Measurements from ENCODE around the gene SEMA4A.
"Not testable (repeated sequence)": the region's sequence is repeated elsewhere in the genome, so short reads cannot be mapped to it uniquely, and the experiment has no call there.

SEMA4A gene

DNA sequence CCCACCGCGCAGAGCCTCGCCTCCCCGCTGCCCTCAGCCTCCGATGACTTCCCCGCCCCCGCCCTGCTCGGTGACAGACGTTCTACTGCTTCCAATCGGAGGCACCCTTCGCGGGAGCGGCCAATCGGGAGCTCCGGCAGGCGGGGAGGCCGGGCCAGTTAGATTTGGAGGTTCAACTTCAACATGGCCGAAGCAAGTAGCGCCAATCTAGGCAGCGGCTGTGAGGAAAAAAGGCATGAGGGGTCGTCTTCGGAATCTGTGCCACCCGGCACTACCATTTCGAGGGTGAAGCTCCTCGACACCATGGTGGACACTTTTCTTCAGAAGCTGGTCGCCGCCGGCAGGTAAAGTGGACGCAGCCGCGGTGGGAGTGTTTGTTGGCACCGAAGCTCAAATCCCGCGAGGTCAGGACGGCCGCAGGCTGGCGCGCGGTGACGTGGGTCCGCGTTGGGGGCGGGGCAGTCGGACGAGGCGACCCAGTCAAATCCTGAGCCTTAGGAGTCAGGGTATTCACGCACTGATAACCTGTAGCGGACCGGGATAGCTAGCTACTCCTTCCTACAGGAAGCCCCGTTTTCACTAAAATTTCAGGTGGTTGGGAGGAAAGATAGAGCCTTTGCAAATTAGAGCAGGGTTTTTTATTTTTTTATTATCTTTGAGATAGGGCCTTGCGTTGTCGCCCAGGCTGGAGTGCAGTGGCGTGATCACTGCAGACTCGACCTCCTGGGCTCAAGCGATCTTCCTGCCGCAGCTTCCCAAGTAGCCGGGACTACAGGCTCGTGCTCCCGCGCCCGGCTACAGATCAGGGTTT, 59.7 kb downstream of the SEMA4A start, which contains the start of gene PMF1:
Gene PMF1, plus strand, starts transcription at position 175 of the 811 bp plus-strand sequence. Its CDS starts 9 bp downstream, at position 184.
- peak within 1 kb of the TSS; percentile 92 to 97 (median 94) for H3K4me3 ChIP-seq (ENCODE audit: low read depth in 1 of 5, low read length in 5 of 5)
- H3K9ac ChIP-seq (ENCODE audit: low read length in 5 of 5), result peak within 1 kb of the TSS; percentile 70 to 96 (median 90)
- peaks cover 7 to 41% (median 32%) of the 10 kb centered on the region in 5 donors for H3K36me3 ChIP-seq (ENCODE audit: control insufficient read depth in 5 of 5, insufficient read depth in 5 of 5, low read length in 5 of 5)
- no peaks in the 10 kb centered on the region for H3K27me3 ChIP-seq (ENCODE audit: control insufficient read depth in 5 of 5, insufficient read depth in 4 of 5, low read length in 5 of 5)
- H3K27ac ChIP-seq (ENCODE audit: low read depth, low read length), result peak within 1 kb of the TSS; percentile 92
- H3K9me3 ChIP-seq (ENCODE audit: control insufficient read depth in 5 of 5, low read length in 5 of 5), result no peaks in the 10 kb centered on the region
- H3K4me1 ChIP-seq (ENCODE audit: control insufficient read depth in 5 of 5, insufficient read depth in 5 of 5, low read length in 5 of 5), result peaks cover 7 to 27% (median 20%) of the 10 kb centered on the region in 5 donors

DNA sequence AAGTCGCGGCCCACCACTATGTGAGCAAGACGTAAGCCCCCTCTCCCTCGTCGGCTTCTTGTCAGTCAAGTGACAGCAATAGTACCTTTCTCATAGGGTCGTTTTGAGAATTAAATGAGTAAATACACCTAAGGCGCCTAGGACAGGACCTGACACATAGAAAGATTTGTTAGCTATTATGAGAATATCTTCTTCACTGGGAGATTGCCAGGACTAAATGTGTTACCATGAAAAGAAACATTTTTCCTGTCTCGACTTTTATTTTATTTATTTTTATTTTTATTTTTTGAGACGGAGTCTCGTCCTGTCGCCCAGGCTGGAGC, 60.2 kb downstream of the SEMA4A start:
- Histone ChIP-seq H3K27ac (ENCODE audit: low read depth, low read length) (peak overlapping the region; percentile 92), H3K9ac (ENCODE audit: low read length in 5 of 5) (peak overlapping the region in 4 of 5 donors; percentile 84 to 96 (median 92)), H3K4me1 (ENCODE audit: control insufficient read depth in 5 of 5, insufficient read depth in 5 of 5, low read length in 5 of 5) (peaks cover 7 to 28% (median 22%) of the 10 kb centered on the region in 5 donors), H3K9me3 (ENCODE audit: control insufficient read depth in 5 of 5, low read length in 5 of 5) (no peaks in the 10 kb centered on the region), H3K27me3 (ENCODE audit: control insufficient read depth in 5 of 5, insufficient read depth in 4 of 5, low read length in 5 of 5) (no peaks in the 10 kb centered on the region), H3K4me3 (ENCODE audit: low read depth in 1 of 5, low read length in 5 of 5) (peak overlapping the region; percentile 92 to 97 (median 94)), H3K36me3 (ENCODE audit: control insufficient read depth in 5 of 5, insufficient read depth in 5 of 5, low read length in 5 of 5) (peaks cover 5 to 36% (median 28%) of the 10 kb centered on the region in 5 donors)

DNA sequence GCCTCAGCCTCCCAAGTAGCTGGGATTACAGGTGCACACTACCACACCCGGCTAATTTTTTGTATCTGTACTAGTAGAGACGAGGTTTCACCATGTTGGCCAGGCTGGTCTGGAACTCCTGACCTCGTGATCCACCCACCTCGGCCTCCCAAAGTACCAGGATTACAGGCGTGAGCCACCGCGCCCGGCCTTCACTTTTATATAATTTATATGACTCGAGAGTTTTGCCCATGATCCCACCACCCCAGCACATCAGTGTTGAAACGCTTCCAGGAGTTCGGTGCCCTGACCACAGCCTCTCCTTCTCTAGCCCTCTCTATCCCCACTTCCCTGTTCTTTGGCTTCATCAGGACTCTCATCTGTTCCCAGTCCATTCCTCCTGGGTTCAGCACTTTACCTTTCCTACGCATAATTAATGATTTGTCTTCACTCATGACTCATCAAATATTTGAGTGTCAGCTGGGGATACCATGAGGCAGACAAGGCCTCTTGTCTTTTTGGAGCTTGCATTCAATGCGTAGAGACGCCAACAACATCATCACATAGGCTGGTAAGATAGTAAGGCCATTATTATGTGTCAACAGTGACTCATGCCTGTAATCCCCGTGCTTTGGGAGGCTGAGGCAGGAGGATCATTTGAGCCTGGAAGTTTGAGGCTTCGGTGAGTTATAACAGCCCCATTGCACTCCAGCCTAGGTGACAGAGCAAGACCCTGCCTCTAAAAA, 60.8 kb downstream of the SEMA4A start:
- Histone ChIP-seq H3K4me3 (ENCODE audit: low read depth in 1 of 5, low read length in 5 of 5) (peak overlapping the region; percentile 92 to 97 (median 94)), H3K27me3 (ENCODE audit: control insufficient read depth in 5 of 5, insufficient read depth in 4 of 5, low read length in 5 of 5) (no peaks in the 10 kb centered on the region), H3K9ac (ENCODE audit: low read length in 5 of 5) (peak overlapping the region in 3 of 5 donors; percentile 84 to 96 (median 90)), H3K4me1 (ENCODE audit: control insufficient read depth in 5 of 5, insufficient read depth in 5 of 5, low read length in 5 of 5) (peaks cover 7 to 28% (median 22%) of the 10 kb centered on the region in 5 donors), H3K9me3 (ENCODE audit: control insufficient read depth in 5 of 5, low read length in 5 of 5) (no peaks in the 10 kb centered on the region), H3K27ac (ENCODE audit: low read depth, low read length) (peak overlapping the region; percentile 92), H3K36me3 (ENCODE audit: control insufficient read depth in 5 of 5, insufficient read depth in 5 of 5, low read length in 5 of 5) (peaks cover 0 to 30% (median 23%) of the 10 kb centered on the region in 5 donors)

DNA sequence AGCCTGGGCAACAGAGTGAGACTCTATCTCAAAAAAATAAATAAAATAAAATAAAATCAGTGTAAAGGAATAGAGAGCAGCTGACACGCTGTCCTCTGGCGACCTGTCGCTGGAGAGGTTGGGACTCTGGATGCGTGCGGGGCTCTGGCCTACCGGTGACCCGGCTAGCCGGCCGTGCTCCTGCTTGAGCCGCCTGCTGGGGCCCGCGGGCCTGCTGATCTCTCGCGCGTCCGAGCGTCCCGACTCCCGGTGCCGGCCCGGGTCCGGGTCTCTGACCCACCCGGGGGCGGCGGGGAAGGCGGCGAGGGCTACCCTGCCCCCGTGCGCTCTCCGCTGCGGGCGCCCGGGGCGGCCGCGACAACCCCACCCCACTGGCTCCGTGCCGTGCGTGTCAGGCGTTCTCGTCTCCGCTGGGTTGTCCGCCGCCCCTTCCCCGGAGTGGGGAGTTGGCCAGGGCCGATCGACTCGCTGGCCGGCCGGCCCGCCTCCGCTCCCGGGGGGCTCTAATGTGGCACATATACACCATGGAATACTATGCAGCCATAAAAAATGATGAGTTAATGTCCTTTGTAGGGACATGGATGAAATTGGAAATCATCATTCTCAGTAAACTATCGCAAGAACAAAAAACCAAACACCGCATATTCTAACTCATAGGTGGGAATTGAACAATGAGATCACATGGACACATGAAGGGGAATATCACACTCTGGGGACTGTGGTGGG, 63.1 kb downstream of the SEMA4A start:
- peaks cover 3 to 23% (median 11%) of the 10 kb centered on the region in 5 donors for H3K36me3 ChIP-seq (ENCODE audit: control insufficient read depth in 5 of 5, insufficient read depth in 5 of 5, low read length in 5 of 5)
- H3K9ac ChIP-seq (ENCODE audit: low read length in 5 of 5); H3K4me3 ChIP-seq (ENCODE audit: low read depth in 1 of 5, low read length in 5 of 5); H3K27me3 ChIP-seq (ENCODE audit: control insufficient read depth in 5 of 5, insufficient read depth in 4 of 5, low read length in 5 of 5); H3K27ac ChIP-seq (ENCODE audit: low read depth, low read length); H3K9me3 ChIP-seq (ENCODE audit: control insufficient read depth in 5 of 5, low read length in 5 of 5): not testable (repeated sequence)
- peaks cover 7 to 28% (median 22%) of the 10 kb centered on the region in 5 donors for H3K4me1 ChIP-seq (ENCODE audit: control insufficient read depth in 5 of 5, insufficient read depth in 5 of 5, low read length in 5 of 5)

DNA sequence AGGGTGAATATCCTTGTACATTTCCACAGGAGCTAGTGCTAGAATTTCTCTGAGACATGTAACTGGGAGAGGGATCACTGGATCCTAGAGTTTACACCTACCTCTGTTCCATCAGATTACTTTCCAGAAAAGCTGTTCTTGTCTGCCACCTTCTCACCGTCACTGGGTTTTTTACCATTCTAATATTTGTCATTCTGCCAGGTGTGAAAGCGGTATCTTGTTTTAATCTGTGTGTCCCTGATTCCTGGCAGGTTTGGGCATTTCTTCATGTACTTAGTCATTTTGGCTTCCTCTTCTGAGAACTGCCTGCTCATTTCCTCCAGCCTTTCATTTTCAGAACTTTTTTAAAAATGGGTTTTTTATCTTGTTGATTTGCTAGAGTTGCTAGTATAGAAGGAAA, 64.5 kb downstream of the SEMA4A start:
- H3K4me3 ChIP-seq (ENCODE audit: low read depth in 1 of 5, low read length in 5 of 5), result no peak overlapping the region
- peak overlapping the region; percentile 24 for H3K27ac ChIP-seq (ENCODE audit: low read depth, low read length)
- H3K36me3 ChIP-seq (ENCODE audit: control insufficient read depth in 5 of 5, insufficient read depth in 5 of 5, low read length in 5 of 5), result peaks cover 4 to 35% (median 22%) of the 10 kb centered on the region in 5 donors
- no peaks in the 10 kb centered on the region for H3K27me3 ChIP-seq (ENCODE audit: control insufficient read depth in 5 of 5, insufficient read depth in 4 of 5, low read length in 5 of 5)
- no peaks in the 10 kb centered on the region for H3K9me3 ChIP-seq (ENCODE audit: control insufficient read depth in 5 of 5, low read length in 5 of 5)
- H3K9ac ChIP-seq (ENCODE audit: low read length in 5 of 5), result peak overlapping the region in 2 of 5 donors; percentile 25 to 55
- peaks cover 3 to 22% (median 18%) of the 10 kb centered on the region in 5 donors for H3K4me1 ChIP-seq (ENCODE audit: control insufficient read depth in 5 of 5, insufficient read depth in 5 of 5, low read length in 5 of 5)

DNA sequence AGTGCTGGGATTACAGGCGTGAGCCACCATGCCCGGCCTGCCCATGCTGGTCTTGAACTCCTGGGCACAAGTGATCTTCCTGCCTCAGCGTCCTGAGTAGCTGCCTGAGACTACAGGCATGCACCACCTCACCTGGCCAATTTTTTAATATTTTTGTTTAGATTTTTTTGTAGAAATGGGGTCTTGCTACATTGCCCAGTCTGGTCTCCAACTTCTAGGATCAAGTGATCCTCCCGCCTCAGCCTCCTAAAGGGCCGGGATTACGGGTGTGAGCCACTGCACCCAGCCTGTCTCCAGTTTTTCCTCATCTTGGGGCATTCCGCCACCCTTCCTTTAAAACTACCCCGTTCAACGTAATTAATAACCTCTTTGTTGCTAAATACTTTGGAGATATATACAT, 66.8 kb downstream of the SEMA4A start:
- H3K36me3 ChIP-seq (ENCODE audit: control insufficient read depth in 5 of 5, insufficient read depth in 5 of 5, low read length in 5 of 5), result peaks cover 9 to 37% (median 31%) of the 10 kb centered on the region in 5 donors
- no peak overlapping the region for H3K9ac ChIP-seq (ENCODE audit: low read length in 5 of 5)
- H3K9me3 ChIP-seq (ENCODE audit: control insufficient read depth in 5 of 5, low read length in 5 of 5), result no peaks in the 10 kb centered on the region
- H3K4me3 ChIP-seq (ENCODE audit: low read depth in 1 of 5, low read length in 5 of 5), result no peak overlapping the region
- peaks cover 0 to 9% (median 7%) of the 10 kb centered on the region in 5 donors for H3K4me1 ChIP-seq (ENCODE audit: control insufficient read depth in 5 of 5, insufficient read depth in 5 of 5, low read length in 5 of 5)
- no peak overlapping the region for H3K27ac ChIP-seq (ENCODE audit: low read depth, low read length)
- no peaks in the 10 kb centered on the region for H3K27me3 ChIP-seq (ENCODE audit: control insufficient read depth in 5 of 5, insufficient read depth in 4 of 5, low read length in 5 of 5)

DNA sequence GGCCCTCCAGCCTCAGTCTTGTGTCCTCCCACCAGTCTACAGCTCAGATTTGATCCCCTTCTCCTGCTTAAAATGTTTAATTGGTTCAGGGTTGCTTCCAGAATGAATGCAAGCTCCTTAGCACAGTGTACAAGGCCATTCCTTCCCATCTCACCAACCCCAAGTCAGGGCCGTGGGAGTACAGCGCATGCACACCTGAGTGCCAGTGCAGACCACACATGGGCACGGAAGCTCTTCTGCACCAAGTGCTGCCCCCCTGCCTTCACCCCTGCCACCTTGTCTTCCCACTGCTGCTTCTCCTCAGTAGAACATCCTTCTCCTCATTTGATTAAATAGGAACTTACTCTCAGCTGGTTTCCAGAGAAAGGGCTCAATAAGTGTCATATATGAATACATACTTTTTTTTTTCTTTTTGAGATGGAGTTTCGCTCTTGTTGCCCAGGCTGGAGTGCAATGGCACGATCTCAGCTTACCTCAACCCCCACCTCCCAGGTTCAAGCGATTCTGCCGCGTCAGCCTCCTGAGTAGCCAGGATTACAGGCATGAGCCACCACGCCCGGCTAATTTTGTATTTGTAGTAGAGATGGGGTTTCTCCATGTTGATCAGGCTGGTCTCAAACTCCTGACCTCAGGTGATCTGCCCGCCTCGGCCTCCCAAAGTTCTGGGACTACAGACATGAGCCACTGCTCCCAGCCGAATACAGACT, 68.8 kb downstream of the SEMA4A start:
- no peak overlapping the region for H3K27ac ChIP-seq (ENCODE audit: low read depth, low read length)
- no peak overlapping the region for H3K9ac ChIP-seq (ENCODE audit: low read length in 5 of 5)
- peaks cover 0 to 9% (median 7%) of the 10 kb centered on the region in 5 donors for H3K4me1 ChIP-seq (ENCODE audit: control insufficient read depth in 5 of 5, insufficient read depth in 5 of 5, low read length in 5 of 5)
- peaks cover 9 to 45% (median 39%) of the 10 kb centered on the region in 5 donors for H3K36me3 ChIP-seq (ENCODE audit: control insufficient read depth in 5 of 5, insufficient read depth in 5 of 5, low read length in 5 of 5)
- no peaks in the 10 kb centered on the region for H3K9me3 ChIP-seq (ENCODE audit: control insufficient read depth in 5 of 5, low read length in 5 of 5)
- H3K27me3 ChIP-seq (ENCODE audit: control insufficient read depth in 5 of 5, insufficient read depth in 4 of 5, low read length in 5 of 5), result no peaks in the 10 kb centered on the region
- H3K4me3 ChIP-seq (ENCODE audit: low read depth in 1 of 5, low read length in 5 of 5), result no peak overlapping the region

DNA sequence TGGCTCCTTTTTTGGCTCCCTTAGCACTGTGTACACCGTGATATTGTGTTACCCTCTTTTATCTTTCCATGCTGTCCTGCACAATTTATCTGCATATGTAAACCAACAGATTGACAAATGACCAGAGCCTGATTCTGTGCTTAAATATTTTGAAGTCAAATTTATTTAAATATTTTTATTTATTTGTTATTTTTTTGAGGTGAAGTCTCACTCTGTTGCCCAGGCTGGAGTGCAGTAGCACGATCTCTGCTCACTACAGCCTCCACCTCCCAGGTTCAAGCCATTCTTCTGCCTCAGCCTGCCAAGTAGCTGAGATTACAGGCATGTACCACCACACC, 72.3 kb downstream of the SEMA4A start:
- Histone ChIP-seq H3K27me3 (ENCODE audit: control insufficient read depth in 5 of 5, insufficient read depth in 4 of 5, low read length in 5 of 5) (no peaks in the 10 kb centered on the region), H3K36me3 (ENCODE audit: control insufficient read depth in 5 of 5, insufficient read depth in 5 of 5, low read length in 5 of 5) (peaks cover 9 to 55% (median 47%) of the 10 kb centered on the region in 5 donors), H3K4me1 (ENCODE audit: control insufficient read depth in 5 of 5, insufficient read depth in 5 of 5, low read length in 5 of 5) (no peaks in the 10 kb centered on the region), H3K4me3 (ENCODE audit: low read depth in 1 of 5, low read length in 5 of 5) (no peak overlapping the region), H3K9ac (ENCODE audit: low read length in 5 of 5) (no peak overlapping the region), H3K27ac (ENCODE audit: low read depth, low read length) (no peak overlapping the region), H3K9me3 (ENCODE audit: control insufficient read depth in 5 of 5, low read length in 5 of 5) (no peaks in the 10 kb centered on the region)

DNA sequence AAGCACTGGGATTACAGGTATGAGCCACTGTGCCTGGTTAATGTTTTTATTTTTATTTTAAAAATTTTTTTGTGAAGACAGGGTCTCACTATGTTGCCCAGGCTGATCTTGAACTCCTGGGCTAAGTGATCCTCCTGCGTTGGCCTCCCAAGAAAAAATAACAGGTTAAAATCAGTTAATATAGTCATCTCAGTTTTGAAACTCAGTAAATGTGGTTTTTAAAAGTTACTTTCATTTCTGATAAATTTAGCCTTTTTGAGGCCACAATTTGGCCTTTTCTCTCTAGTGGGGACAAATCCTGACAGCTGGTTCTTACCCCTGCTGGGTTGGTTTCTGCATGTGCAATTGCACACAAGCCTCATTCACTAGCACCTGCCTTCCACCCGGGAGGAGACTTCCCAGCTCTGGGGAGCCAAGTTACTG, 72.7 kb downstream of the SEMA4A start:
- H3K9me3 ChIP-seq (ENCODE audit: control insufficient read depth in 5 of 5, low read length in 5 of 5), result no peaks in the 10 kb centered on the region
- H3K4me3 ChIP-seq (ENCODE audit: low read depth in 1 of 5, low read length in 5 of 5), result no peak overlapping the region
- no peak overlapping the region for H3K9ac ChIP-seq (ENCODE audit: low read length in 5 of 5)
- H3K36me3 ChIP-seq (ENCODE audit: control insufficient read depth in 5 of 5, insufficient read depth in 5 of 5, low read length in 5 of 5), result peaks cover 9 to 50% (median 42%) of the 10 kb centered on the region in 5 donors
- no peaks in the 10 kb centered on the region for H3K4me1 ChIP-seq (ENCODE audit: control insufficient read depth in 5 of 5, insufficient read depth in 5 of 5, low read length in 5 of 5)
- no peak overlapping the region for H3K27ac ChIP-seq (ENCODE audit: low read depth, low read length)
- H3K27me3 ChIP-seq (ENCODE audit: control insufficient read depth in 5 of 5, insufficient read depth in 4 of 5, low read length in 5 of 5), result no peaks in the 10 kb centered on the region

Data from subcutaneous abdominal adipose tissue (tissue), 5 donors.